ENCODE results near the gene FSTL4.

The FSTL4 gene

DNA sequence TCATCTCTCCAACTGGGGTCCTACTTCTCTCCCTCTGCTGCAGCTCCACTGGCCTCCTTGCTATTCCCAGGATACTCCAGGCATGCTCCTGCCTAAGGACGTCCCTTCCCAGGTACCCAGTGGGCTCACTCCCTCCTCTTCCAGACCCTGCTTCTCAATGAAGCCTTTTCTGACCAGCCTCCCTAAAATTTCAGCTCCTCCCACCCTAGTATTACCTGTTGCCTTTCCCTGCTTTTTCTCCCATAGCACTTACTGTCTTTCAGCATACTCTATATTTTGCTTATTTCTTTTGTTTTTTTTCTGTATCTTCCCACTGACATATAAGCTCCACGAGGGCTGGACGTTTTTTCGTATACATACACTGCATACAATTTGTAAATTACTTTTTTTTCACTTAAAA, 26.1 kb upstream of the FSTL4 start:
- no peaks in the 10 kb centered on the region for H3K79me2 ChIP-seq (ENCODE audit: insufficient read depth, low read length)
- H3F3A ChIP-seq (ENCODE audit: insufficient read depth, low read length) = no peaks in the 10 kb centered on the region
- H3K4me2 ChIP-seq (ENCODE audit: low read length) = no peak overlapping the region
- no peak overlapping the region for H2AFZ ChIP-seq (ENCODE audit: low read length)
- no peaks in the 10 kb centered on the region for H3K9me2 ChIP-seq (ENCODE audit: low read depth, low read length)
- H3K9me3 ChIP-seq (ENCODE audit: low read length) = no peaks in the 10 kb centered on the region
- no peak overlapping the region for H3K9ac ChIP-seq (ENCODE audit: low read length)
- no peak overlapping the region for H3K27ac ChIP-seq (ENCODE audit: low read depth, low read length, poor library complexity, severe bottlenecking)
- TF ChIP-seq EZH2 (IDR thresholded peaks at IDR 0.05; ENCODE audit: borderline replicate concordance, low read length) = no peak
- TF ChIP-seq, protein P1, sequence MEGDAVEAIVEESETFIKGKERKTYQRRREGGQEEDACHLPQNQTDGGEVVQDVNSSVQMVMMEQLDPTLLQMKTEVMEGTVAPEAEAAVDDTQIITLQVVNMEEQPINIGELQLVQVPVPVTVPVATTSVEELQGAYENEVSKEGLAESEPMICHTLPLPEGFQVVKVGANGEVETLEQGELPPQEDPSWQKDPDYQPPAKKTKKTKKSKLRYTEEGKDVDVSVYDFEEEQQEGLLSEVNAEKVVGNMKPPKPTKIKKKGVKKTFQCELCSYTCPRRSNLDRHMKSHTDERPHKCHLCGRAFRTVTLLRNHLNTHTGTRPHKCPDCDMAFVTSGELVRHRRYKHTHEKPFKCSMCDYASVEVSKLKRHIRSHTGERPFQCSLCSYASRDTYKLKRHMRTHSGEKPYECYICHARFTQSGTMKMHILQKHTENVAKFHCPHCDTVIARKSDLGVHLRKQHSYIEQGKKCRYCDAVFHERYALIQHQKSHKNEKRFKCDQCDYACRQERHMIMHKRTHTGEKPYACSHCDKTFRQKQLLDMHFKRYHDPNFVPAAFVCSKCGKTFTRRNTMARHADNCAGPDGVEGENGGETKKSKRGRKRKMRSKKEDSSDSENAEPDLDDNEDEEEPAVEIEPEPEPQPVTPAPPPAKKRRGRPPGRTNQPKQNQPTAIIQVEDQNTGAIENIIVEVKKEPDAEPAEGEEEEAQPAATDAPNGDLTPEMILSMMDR (IDR thresholded peaks at IDR 0.05; ENCODE audit: low read length) = no peak
- H3K4me3 ChIP-seq (ENCODE audit: low read depth, low read length, poor library complexity, severe bottlenecking) = no peak overlapping the region
- no peaks in the 10 kb centered on the region for H3K27me3 ChIP-seq (ENCODE audit: insufficient read depth, low read length)
- no peaks in the 10 kb centered on the region for H3K36me3 ChIP-seq (ENCODE audit: insufficient read depth, low read length)
- no peaks in the 10 kb centered on the region for H3K4me1 ChIP-seq (ENCODE audit: insufficient read depth, low read length, severe bottlenecking)
- H4K20me1 ChIP-seq (ENCODE audit: insufficient read depth, low read length) = no peaks in the 10 kb centered on the region

DNA sequence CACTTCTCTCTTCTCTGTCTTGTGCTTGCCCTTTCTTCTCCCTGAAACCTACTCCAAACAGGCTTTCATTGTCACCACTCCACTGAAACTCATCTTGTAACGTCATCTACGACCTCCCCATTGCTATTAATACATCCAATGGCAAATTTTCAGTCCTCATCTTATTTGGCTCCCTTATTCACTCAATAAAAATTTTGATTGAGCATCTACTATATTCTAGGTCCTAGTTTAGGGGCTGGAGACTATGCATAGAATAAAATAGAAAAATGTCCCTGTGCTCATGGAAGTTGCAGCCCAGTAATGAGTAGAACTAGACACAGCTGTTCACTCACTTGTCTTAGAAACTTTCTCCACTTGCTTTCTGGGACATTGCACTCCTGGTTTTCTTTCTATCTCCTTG, 24.9 kb upstream of the FSTL4 start:
- no peak for TF ChIP-seq EZH2 (IDR thresholded peaks at IDR 0.05; ENCODE audit: borderline replicate concordance, low read length)
- TF ChIP-seq, protein P1 (IDR thresholded peaks at IDR 0.05; ENCODE audit: low read length) = no peak
- Histone ChIP-seq H3K9ac (ENCODE audit: low read length) (no peak overlapping the region), H3K27ac (ENCODE audit: low read depth, low read length, poor library complexity, severe bottlenecking) (no peak overlapping the region)

DNA sequence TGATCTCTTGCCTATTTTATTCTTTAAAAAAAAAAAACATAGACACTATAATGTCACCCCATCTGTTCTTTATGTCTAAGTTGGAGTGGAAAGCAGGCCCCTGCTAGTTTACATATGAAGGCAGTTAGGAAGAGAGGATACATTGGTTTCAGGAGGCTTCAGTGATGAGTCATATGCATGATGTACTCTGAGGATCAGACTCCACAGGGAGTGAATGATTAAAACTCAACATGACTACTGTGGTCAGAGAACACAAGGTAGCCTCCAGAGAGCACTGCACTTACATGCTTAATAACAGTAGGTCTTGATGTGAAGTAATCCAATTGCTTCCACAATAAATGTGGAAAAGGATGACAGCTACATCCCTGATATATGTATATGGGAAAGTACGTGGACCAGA, 22.7 kb upstream of the FSTL4 start:
- Histone ChIP-seq H3K9ac (ENCODE audit: low read length) (no peak overlapping the region), H3K27ac (ENCODE audit: low read depth, low read length, poor library complexity, severe bottlenecking) (no peak overlapping the region), H3K9me3 (ENCODE audit: low read length) (no peaks in the 10 kb centered on the region), H2AFZ (ENCODE audit: low read length) (no peak overlapping the region), H3K79me2 (ENCODE audit: insufficient read depth, low read length) (no peaks in the 10 kb centered on the region), H3K27me3 (ENCODE audit: insufficient read depth, low read length) (no peaks in the 10 kb centered on the region), H3K36me3 (ENCODE audit: insufficient read depth, low read length) (no peaks in the 10 kb centered on the region), H4K20me1 (ENCODE audit: insufficient read depth, low read length) (no peaks in the 10 kb centered on the region), H3F3A (ENCODE audit: insufficient read depth, low read length) (no peaks in the 10 kb centered on the region), H3K4me1 (ENCODE audit: insufficient read depth, low read length, severe bottlenecking) (no peaks in the 10 kb centered on the region), H3K9me2 (ENCODE audit: low read depth, low read length) (no peaks in the 10 kb centered on the region), H3K4me2 (ENCODE audit: low read length) (no peak overlapping the region), H3K4me3 (ENCODE audit: low read depth, low read length, poor library complexity, severe bottlenecking) (no peak overlapping the region)
- TF ChIP-seq EZH2 (IDR thresholded peaks at IDR 0.05; ENCODE audit: borderline replicate concordance, low read length) = no peak
- TF ChIP-seq, protein P1 (IDR thresholded peaks at IDR 0.05; ENCODE audit: low read length) = no peak

More for the DNA sequence above, 24.9 kb upstream of the FSTL4 start:
- no peaks in the 10 kb centered on the region for H4K20me1 ChIP-seq (ENCODE audit: insufficient read depth, low read length)
- H3K4me3 ChIP-seq (ENCODE audit: low read depth, low read length, poor library complexity, severe bottlenecking) = no peak overlapping the region
- H3K27me3 ChIP-seq (ENCODE audit: insufficient read depth, low read length) = no peaks in the 10 kb centered on the region
- H3K79me2 ChIP-seq (ENCODE audit: insufficient read depth, low read length) = no peaks in the 10 kb centered on the region
- no peaks in the 10 kb centered on the region for H3K36me3 ChIP-seq (ENCODE audit: insufficient read depth, low read length)
- no peaks in the 10 kb centered on the region for H3F3A ChIP-seq (ENCODE audit: insufficient read depth, low read length)
- H3K4me1 ChIP-seq (ENCODE audit: insufficient read depth, low read length, severe bottlenecking) = no peaks in the 10 kb centered on the region
- no peak overlapping the region for H2AFZ ChIP-seq (ENCODE audit: low read length)
- H3K9me3 ChIP-seq (ENCODE audit: low read length) = no peaks in the 10 kb centered on the region
- no peaks in the 10 kb centered on the region for H3K9me2 ChIP-seq (ENCODE audit: low read depth, low read length)
- no peak overlapping the region for H3K4me2 ChIP-seq (ENCODE audit: low read length)
